Bronchial epithelial cell (primary cell): ENCODE data around the gene SEPHS1. TPM values are rescaled to one million over a fixed set of nuclear protein-coding genes. Genes with fewer than 3 reads are reported as not detected.

Source experiments
- DNase-seq: peaks from one replicate; pipeline ENCODE4 v3.0.0-alpha.2; 2010; ENCODE audit warnings: low read depth
- FAIRE-seq: peaks from 2 replicates; lab custom pipeline; 2011; peaks lifted over from hg19 to GRCh38; lab: Jason Lieb, UNC
- H3K27me3 ChIP-seq: 2 replicates; pipeline ENCODE4 v1.5.1; 2011; ENCODE audit warnings: low read length; ENCODE audit not compliant: control insufficient read depth, insufficient read depth
- H3K36me3 ChIP-seq: 2 replicates; pipeline ENCODE4 v1.5.1; 2011; ENCODE audit warnings: low read length; ENCODE audit not compliant: control insufficient read depth, insufficient read depth
- H3K4me3 ChIP-seq: 2 replicates; pipeline ENCODE4 v1.5.1; 2011; ENCODE audit warnings: mild to moderate bottlenecking, low read depth, low read length, control low read depth
- CTCF ChIP-seq: IDR thresholded peaks from 2 replicates; pipeline ENCODE4 v1.5.1; 2011; ENCODE audit warnings: mild to moderate bottlenecking, moderate library complexity, low read length, control low read depth, inconsistent platforms; ENCODE audit not compliant: insufficient read depth, severe bottlenecking
- total RNA-seq: library from RNA; depleted of rRNA; stranded (reverse); fragments of >200 nt; gene quantifications from 2 replicates; pipeline ENCODE4 v1.2.1, GENCODE V29; 2014

Gene SEPHS1
- total RNA-seq, 1 donor from 2014 or later = 22.9 TPM

- no peak for TF ChIP-seq CTCF
- FAIRE-seq = no peak
- Histone ChIP-seq H3K27me3 (no peaks in the 10 kb centered on the region), H3K4me3 (no peak overlapping the region), H3K36me3 (no peaks in the 10 kb centered on the region)
- no peak for DNase-seq
Measured at GRCh38 chr10:13272164-13272571, 75.9 kb downstream of the SEPHS1 start.

GRCh38 chr10:13271552-13272163, 76.4 kb downstream of the SEPHS1 start:
- TF ChIP-seq CTCF = peak; percentile 57
- no peaks in the 10 kb centered on the region for H3K36me3 ChIP-seq
- H3K4me3 ChIP-seq = no peak overlapping the region
- DNase-seq (peak; percentile 4), FAIRE-seq (peak; percentile 80)
- no peaks in the 10 kb centered on the region for H3K27me3 ChIP-seq

GRCh38 chr10:13270877-13271551, 77.1 kb downstream of the SEPHS1 start:
- no peak for DNase-seq
- no peaks in the 10 kb centered on the region for H3K27me3 ChIP-seq
- H3K36me3 ChIP-seq = no peaks in the 10 kb centered on the region
- H3K4me3 ChIP-seq = no peak overlapping the region
- FAIRE-seq = no peak
- no peak for TF ChIP-seq CTCF

- Histone ChIP-seq H3K27me3 (no peaks in the 10 kb centered on the region), H3K4me3 (no peak overlapping the region), H3K36me3 (no peaks in the 10 kb centered on the region)
- FAIRE-seq (no peak), DNase-seq (no peak)
- no peak for TF ChIP-seq CTCF
Measured at GRCh38 chr10:13268841-13269240, 79.3 kb downstream of the SEPHS1 start.

- no peak for FAIRE-seq
- DNase-seq = no peak
Measured at GRCh38 chr10:13268310-13268709, 79.8 kb downstream of the SEPHS1 start.

More at GRCh38 chr10:13268310-13268709, 79.8 kb downstream of the SEPHS1 start:
- Histone ChIP-seq H3K36me3 (no peaks in the 10 kb centered on the region), H3K4me3 (no peak overlapping the region), H3K27me3 (no peaks in the 10 kb centered on the region)
- TF ChIP-seq CTCF = no peak

Other genes with a start within 250 kb of the SEPHS1 start
- gene OPTN, start 248.1 kb downstream of the SEPHS1 start, total RNA-seq = 57.1 and 98.3 TPM in 2 replicates
- gene MCM10, start 186.7 kb downstream of the SEPHS1 start, total RNA-seq = under 0.01 and 0.38 TPM in 2 replicates
- not detected in 2 replicates for gene UCMA, start 113.9 kb downstream of the SEPHS1 start, total RNA-seq
- 5.3 and 10.9 TPM in 2 replicates for gene PHYH, start 48.2 kb downstream of the SEPHS1 start, total RNA-seq
- 1.3 and 4.2 TPM in 2 replicates for gene BEND7, start 180.7 kb upstream of the SEPHS1 start, total RNA-seq
- 41.9 and 52.4 TPM in 2 replicates for gene PRPF18, start 238.7 kb upstream of the SEPHS1 start, total RNA-seq